Hypothalamus (tissue), 51 donors: Measurements from ENCODE around the gene HELB.
A peak's percentile ranks its signal among the peaks of the same experiment; 100 is the strongest.
"Not testable (repeated sequence)": the region's sequence is repeated elsewhere in the genome, so short reads cannot be mapped to it uniquely, and the experiment has no call there.

ENCODE experiments used
- DNase-seq, 51 donors: peaks; one replicate each; lab custom pipeline; 2025; lab: John Stamatoyannopoulos, UW

The HELB gene

GRCh38 chr12:66302827-66303169 lies 505 bp downstream of the HELB start:
- DNase-seq = no peak

- DNase-seq = not testable (repeated sequence)
Measured at GRCh38 chr12:66303316-66303804, 1.1 kb downstream of the HELB start.

- no peak for DNase-seq
Measured at GRCh38 chr12:66304296-66304900, 2.1 kb downstream of the HELB start.

GRCh38 chr12:66309606-66310005 lies 7.3 kb downstream of the HELB start:
- no peak for DNase-seq

- DNase-seq = no peak
Measured at GRCh38 chr12:66312189-66312588, 9.9 kb downstream of the HELB start.

- DNase-seq = no peak
Measured at GRCh38 chr12:66314278-66314677, 12.0 kb downstream of the HELB start.

- no peak for DNase-seq
Measured at GRCh38 chr12:66319266-66319954, 17.1 kb downstream of the HELB start.

- no peak for DNase-seq
Measured at GRCh38 chr12:66320996-66321395, 18.7 kb downstream of the HELB start.

GRCh38 chr12:66321435-66321834 lies 19.1 kb downstream of the HELB start:
- no peak for DNase-seq

- DNase-seq = no peak
Measured at GRCh38 chr12:66323017-66323416, 20.7 kb downstream of the HELB start.

GRCh38 chr12:66329941-66330340 lies 27.6 kb downstream of the HELB start:
- DNase-seq = no peak

- DNase-seq = no peak
Measured at GRCh38 chr12:66331016-66331415, 28.7 kb downstream of the HELB start.

- no peak for DNase-seq
Measured at GRCh38 chr12:66331814-66332213, 29.5 kb downstream of the HELB start.

- DNase-seq = peak in 1 of 51 donors; percentile 14
Measured at GRCh38 chr12:66335746-66336145, 33.5 kb downstream of the HELB start.

GRCh38 chr12:66337381-66338010 lies 35.2 kb downstream of the HELB start:
- DNase-seq = no peak

GRCh38 chr12:66340131-66340530 lies 37.8 kb downstream of the HELB start:
- no peak for DNase-seq

- no peak for DNase-seq
Measured at GRCh38 chr12:66341126-66341525, 38.8 kb downstream of the HELB start.

GRCh38 chr12:66345212-66345611 lies 42.9 kb downstream of the HELB start:
- no peak for DNase-seq

- no peak for DNase-seq
Measured at GRCh38 chr12:66345956-66346355, 43.7 kb downstream of the HELB start.

GRCh38 chr12:66351301-66351700 lies 49.0 kb downstream of the HELB start:
- DNase-seq = no peak

GRCh38 chr12:66352197-66352596 lies 49.9 kb downstream of the HELB start:
- DNase-seq = peak in 14 of 51 donors; percentile 2 to 33 (median 10)

- DNase-seq = no peak
Measured at GRCh38 chr12:66352899-66353298, 50.6 kb downstream of the HELB start.
